GM19043 (cell line): ENCODE measurements around the gene GPR15.
A peak's percentile ranks its signal among the peaks of the same experiment; 100 is the strongest.
"Not testable (repeated sequence)": the region's sequence is repeated elsewhere in the genome, so short reads cannot be mapped to it uniquely, and the experiment has no call there.

Experiments
- ATAC-seq: cut with Tn5 transposase; IDR thresholded peaks from one replicate; pipeline ENCODE4 v1.9.1; 2021; ENCODE audit warnings: low read depth; ENCODE audit not compliant: unreplicated experiment

GPR15 gene

DNA sequence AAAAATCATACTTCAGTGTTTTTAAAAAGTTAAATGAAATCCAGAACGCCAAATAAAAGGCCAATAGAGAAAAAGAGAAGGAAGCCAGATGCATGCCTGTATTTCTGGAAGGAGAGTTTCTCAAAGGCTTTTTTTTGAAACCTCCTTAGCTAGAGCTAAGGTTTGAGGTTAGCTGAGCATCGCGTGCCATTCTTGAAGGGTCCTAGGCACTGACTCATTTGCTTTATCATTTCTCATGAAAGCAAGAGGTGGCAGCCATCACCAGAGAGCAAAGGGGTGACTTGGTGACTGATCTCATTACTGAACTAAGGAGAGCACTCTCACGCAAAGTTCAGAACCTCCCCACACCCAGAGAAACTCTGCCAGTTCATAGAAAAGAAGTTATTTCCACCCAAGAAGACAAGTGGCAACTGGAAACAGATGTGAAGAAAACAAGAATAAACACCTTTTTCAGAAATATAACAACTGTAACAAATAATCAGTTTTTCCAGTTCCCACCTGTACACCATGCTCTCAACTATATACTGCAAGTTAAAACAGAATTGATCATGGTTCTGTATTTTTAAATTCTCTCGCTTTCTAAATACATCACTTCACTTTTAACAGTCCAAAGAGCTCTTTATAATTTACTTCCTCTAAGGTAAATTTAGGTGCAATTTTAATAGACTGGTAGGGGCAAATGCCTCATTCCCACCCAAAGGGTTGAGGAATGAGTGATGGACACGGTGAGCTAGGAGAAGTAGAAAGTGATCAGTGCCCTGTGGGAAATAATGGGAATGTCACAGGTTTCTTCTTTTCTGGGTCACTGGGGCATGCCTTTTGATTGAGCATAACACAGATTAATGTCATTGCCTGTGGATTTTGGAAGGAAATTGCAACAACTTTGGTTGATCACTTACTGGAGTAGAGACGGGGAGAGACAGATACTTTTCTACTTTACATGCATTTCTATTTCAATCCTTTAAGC lies 24.7 kb downstream of the GPR15 start:
- peak; percentile 74 for ATAC-seq

DNA sequence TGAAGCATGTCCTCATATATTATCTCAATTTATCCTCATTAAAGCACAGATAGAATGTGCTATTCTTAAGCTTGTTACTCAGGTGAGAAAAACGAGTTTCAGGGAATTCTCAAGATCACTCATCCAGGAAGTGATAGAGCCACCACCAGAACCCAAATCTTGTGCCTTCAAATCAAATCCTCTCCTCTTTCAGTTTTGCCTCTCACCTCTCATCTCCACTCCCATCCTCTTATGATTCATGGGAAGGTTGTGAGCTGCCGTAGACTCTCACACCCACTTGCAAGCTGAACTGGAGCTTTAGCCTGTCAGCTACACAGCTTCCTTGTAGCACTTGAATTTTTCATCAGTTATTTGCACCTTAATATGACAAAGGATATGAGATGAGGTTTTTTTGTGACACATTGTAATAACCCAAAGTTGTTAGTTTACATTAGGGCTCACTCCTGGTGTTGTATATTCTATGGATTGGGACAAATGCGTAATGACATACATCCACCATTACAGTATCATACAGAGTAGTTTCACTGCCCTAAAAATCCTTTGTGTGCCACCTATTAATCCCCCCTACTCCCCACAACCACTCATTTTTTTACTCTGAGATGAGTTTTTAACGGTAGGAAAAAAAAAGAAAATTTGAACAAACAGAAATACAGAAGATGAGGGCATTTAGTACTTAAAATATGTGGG lies 25.7 kb downstream of the GPR15 start:
- no peak for ATAC-seq

DNA sequence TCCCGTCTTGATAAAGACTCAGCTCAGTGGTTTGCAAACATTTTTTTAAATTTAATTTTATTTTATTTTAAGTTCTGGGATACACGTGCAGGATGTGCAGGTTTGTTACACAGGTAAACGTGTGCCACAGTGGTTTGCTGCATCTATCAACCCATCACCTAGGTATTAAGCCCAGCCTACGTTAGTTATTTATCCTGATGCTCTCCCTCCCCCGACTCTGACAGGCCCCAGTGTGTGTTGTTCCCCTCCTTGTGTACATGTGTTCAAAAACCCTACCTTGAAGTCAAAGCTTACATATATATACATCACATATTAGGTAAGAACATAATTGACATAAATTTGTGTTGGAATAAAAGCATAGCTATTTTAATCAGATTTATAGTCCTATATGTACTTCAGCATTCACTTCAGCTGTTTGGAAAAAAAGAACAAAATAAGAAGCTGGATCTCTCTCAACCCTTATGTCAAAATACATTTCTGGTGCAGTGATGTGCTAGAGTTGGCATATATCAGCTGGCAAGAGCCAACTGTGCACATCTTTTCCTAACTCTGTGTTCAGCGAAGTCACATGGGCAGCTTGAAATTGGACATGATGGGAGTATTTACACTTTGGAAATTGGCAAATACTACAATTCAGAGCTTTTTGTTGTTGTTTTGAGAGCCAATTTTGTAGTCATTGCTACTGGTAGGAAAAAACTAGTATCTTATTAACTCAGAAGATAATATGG lies 26.5 kb downstream of the GPR15 start:
- no peak for ATAC-seq

DNA sequence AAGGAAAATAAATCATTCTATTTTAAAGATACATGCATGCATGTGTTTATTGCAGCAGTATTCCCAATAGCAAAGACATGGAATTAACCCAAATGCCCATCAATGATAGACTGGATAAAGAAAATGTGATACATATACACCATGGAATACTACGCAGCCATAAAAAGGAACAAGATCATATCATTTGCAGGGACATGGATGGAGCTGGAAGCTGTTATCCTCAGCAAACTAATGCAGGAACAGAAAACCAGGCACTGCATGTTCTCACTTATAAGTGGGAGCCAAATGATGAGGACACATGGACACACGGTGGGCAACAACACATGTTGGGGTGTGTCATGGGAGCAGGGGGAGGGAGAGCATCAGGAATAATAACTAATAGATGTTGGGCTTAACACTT lies 28.0 kb downstream of the GPR15 start:
- ATAC-seq, result not testable (repeated sequence)

DNA sequence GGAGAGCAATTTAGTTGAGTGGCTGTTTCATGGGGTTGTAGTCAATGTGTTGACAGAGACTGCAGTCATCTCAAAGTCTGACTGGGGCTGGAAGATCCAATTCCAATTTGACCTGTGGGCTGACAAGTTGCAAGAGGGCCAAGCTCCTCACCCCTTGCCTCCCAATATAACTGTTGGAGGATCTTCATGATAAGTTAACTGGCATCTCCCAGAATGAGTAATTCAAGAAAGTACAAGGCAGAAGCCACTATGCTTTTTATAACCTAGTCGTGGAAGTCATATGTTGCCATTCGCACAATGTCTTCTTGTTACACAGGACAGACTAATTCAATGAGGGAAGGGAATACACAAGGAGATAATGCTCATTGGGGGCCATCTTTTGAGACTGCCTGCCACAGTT lies 29.1 kb downstream of the GPR15 start:
- no peak for ATAC-seq

DNA sequence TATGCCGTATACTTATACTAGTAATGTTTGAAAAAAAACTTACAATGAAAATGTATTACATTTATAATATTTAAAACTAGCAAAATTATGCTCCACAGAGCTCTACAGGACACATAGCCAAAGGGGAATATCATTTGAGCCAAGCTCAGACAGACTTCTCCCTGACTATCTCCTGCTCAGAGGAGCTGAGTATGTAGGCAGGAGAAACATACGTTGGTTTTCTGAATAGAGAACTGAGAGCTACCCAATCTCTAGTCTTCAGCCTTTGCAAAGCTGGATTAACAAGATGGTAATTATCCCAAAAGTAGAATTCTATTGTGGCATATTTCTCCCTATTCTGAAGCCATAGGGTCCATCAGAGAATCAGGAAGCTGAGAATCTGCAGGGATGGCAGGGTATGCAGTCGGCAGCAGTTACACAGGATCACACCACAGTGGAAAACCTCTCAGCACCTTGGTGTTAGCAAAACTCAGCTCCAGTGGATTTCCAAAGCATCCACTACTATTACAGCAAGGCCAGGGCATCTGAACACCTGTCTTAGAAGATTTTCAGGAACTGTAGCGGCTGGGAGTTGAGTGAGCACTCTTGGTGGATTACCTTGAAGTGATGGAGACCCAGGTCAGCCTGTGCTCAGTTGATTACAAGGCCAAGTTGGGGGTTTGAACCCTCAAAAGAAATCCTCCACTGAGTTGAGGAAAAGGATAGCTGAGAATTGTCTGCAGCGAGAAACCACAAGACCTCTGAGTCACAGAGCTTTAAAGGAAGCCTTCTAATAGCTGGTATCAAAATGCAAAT lies 30.1 kb downstream of the GPR15 start:
- ATAC-seq, result peak; percentile 23

DNA sequence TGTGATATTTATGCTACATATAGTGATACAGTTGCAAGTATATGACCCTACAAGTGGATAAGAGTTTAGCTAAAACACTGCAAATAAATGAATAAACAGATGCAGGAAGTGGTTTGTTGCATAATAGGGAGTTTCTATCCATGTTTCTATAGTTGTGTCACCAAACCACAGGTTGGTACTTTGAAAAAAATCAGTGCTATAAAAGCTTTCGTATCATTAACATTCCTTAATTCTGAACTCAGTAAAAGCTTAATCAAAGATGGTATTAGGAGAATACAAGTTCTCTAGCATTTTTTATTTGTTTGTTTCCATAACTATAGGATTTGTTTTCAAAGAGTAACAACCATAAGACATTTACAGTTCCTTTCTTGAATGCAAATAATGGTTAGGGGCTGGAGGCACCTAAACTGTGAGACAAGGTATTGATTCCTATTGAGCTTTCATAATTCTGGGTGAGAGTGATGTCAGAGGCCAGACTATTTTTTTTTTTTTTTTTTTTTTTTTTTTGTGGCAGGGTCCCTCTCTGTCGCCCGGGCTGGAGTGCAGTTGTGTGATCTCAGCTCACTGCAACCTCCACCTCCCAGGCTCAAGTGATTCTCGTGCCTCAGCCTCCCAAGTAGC lies 32.0 kb downstream of the GPR15 start:
- ATAC-seq, result peak; percentile 47

DNA sequence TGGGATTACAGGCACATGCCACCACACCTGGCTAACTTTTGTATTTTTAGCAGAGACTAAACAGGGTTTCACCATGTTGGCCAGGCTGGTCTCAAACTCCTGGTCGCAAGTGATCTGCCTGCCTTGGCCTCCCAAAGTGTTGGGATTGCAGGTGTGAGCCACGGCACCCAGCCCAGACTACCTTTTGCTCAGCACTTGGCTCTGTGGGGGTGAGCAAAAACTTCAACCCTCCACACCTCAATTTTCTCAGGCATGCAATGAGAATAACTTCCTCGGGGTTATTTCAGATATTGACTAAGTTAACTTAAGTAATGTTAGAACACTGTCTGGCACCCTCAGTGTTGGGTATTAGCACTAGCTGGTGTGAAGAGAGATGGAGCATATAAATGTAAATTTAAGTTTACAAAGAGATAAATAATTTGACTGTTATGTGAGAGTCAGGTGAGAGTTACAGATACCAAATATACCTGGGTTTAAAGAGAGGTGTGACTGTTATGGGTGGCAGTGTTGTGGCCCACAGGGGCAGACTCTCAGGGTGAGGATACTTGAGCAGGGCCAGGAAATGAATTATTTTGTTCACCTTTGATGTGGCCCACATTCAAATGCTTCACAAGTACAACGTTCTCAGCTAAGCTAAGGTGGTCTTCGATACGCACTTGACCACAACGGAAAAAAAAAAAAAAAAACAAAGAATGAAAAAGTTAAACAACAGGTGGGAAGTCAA lies 32.7 kb downstream of the GPR15 start:
- ATAC-seq, result no peak

DNA sequence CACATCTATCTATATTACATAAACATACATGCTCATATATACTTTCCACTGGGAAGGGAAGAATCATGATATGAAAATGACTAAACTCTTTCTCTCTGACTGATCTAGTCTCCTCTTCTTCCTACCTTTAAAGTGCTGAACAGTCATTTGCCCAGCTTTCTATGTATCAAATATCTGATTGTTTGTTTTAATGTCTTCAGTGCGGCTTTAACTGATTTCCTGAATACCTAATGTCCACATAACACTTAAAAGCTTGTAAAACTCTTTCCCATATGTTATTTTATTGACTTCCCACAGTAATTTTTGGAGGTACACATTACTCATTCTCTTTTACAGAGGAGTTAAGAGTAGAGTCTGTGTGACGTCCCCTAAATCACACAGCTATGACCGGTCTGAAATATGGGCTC lies 33.5 kb downstream of the GPR15 start:
- ATAC-seq, result no peak

DNA sequence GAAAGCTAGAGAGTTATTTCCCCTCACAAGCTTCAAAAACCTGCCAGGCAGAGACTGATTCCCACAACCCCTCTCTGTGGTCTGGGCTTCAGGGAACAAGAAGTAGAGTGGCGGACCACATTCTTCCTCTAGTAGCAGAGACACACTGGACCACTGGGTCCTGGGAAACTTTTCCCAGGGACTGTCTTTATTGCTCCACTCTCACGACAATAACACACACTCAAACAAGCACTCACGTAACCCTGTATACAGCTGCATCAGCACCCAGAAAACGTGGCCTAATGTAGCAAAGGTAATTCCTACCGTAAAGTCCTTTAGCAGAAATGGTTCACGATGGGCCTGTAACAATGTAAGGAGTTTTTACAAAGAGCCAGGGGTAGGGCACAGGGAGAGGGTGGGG lies 34.1 kb downstream of the GPR15 start:
- ATAC-seq, result no peak

DNA sequence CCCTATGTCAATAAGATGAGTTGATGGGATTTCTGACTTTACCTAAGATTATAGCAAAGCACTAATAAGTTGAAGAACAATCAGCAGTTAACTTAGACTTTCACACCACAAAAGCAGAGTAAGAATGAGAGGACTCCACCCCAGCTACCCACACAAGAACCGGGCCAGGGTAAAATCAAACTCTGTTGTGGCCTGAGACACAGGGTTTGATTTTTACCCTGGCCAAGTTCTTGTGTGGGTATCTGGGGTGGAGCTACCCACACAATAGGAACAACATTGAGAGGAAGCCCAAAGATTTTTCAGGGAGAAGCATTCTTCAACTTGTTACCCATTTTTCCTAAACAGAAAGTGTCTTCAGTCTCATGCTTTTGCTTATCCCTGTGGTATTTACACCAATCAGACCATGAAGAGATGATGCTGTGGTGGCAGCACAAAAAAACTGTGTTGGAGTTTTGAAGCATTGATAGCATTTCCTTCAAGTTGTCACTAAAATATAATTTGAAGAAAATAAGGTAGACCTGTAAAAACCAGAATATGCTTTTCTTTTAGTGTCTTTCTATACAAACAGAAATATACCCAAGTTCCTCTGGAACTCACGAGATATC lies 36.0 kb downstream of the GPR15 start:
- ATAC-seq, result no peak

DNA sequence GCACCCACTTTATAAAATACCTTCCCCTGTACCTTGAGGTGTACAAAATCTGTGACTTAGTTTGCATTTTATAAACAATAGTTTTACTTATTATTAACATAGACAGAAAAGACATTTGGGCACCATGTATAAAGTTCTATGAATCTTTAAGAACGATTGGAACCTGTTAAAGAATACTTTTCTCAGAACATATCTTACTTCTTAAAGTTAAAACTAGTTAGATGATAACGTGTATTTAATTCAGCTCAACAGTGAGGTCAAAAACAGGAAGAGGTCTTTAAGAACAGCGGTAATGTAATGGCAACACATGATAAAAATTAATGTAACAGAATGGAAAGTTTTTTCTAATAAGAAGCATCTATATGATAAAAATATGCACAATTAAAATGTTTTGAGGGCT lies 36.6 kb downstream of the GPR15 start:
- no peak for ATAC-seq

DNA sequence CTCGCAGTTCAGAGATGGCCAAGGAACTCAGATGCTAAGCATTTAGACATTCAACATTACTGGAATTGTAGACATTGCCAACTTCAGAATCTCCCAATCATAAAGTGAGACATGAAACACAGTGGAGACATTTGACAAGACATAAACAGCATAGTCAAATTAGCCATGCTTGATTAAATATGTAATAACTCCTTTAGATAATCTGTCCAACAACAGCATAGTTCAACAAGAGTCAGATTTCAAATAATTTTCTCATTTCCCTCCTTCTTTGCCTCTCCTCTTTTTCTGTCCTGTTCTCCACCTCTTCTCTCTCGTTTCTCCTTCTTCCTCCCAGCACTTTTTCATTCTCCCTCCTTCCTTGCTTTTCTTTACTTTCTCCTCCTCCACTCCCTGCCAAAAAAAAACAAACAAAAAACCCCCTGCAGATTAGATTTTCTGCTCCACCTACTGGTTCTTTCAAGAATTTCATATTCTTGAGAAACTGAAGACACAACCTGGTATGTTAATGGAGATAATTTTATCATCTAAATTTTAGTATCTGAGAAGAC lies 41.5 kb downstream of the GPR15 start:
- ATAC-seq, result peak; percentile 71

DNA sequence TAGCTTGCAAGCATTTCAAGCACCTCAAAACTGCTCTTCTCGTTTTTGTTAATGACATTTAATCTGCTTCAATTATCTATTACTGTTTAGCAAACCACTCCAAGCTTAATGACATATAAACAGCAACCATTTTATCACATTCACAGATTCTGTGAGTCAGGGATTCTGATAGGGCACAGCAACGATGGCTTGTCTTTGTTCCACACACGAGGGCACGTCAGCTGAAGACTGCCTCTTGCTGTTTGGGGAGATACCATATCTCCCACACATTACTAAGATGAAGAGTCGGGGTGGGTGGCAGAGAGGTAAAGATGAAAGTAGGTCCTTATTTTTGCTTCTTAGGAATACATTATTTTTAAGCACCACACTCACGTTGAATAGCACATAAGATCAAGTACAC lies 42.4 kb downstream of the GPR15 start:
- no peak for ATAC-seq

DNA sequence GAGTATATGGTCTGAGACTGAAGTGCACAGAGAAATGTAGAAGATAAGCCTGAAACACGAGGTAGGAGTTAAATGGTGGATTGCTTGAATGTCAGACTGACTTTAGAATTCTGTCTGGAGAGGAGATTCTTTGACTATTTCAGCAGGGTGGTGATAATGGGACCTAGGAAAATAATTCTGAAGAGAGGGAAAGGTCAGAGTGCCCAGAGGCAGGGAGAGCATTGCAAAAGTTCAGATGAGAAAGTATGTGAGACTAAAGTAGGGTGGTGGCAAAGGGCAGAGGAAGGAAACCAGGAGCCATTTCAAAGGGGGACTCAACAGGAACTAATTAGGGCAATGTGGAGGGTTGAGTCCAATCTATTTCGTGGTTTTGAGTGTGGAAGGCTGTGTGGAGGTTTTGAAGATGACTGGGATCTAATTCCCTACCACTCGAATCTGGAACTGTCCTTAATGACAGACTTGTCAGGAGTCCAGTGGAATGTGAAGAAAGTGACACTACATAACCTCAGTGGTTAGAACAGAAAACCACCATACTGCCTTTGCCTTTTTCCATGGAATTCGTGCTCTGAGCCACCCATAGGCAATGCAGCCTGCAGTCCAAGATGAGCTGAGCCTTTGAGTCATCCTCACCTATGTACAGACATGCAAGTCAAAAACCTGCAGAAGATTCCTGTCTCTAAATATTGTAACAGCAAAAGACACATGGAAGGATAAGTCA lies 45.6 kb downstream of the GPR15 start:
- no peak for ATAC-seq

DNA sequence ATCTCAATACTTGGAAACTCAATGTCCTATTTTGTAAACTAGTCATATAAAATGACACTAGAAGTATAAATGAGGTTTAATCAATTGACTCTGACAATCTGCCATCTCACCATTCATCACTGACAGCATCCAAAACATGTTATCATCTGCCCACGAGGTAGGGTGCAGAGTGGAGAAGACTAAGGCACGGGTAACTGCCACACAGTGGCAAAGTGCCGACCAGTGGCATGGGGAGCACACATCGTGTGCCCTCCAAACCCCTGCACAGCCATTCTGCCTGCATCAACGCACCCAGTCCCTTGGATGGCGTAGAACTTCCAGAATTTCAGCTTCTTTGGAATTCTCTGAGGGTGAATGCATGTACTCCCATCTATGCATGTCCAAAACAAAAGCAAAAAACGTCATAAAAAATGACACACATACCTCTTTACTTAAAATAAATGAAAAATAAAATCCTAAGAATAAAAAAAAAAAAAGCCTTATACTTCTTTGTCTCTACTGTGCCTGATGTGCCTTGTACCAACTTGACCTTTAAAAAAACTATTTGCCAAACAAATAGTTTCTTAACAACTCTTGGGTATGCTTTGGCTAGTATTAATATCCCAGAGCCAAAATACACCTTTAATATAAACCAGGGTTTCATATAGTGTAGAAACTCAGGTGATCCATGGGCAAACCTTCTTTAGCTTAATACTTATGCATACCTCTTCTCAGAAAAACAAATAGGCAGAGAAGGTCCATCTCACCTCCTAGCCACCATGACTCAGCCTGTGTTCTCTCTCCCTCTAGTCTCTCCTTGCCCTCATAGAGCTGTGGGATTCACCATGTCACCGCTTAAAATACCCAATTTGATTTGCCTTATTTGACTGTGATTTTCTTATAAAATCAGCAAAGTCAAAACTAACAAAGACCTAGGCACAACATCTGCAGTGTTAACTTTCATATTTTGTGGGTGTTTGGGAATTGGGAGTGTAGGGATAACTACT lies 48.9 kb downstream of the GPR15 start:
- ATAC-seq, result no peak

DNA sequence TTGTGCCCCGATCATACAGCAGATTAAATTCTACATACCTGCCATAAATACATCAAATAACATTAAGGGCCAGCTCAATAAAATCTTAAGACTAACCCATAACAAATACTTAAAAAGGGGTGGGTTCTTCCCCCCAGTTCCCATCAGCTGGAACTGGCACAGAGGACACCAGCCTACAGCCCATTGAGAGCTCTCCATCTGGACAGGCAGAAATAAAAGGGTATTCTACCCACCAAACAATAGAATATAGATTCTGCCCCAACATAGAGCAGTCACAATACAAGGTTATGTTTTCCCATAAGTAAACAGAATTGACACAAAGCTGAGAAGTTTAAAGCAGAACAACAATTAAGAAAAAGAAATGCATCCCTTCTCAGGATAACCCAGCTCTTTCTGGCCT lies 49.7 kb downstream of the GPR15 start:
- ATAC-seq, result no peak
